AG09319 (cell line): ENCODE results near the gene BCCIP.
A peak's percentile ranks its signal among the peaks of the same experiment; 100 is the strongest.

ENCODE experiments used
- DNase-seq: peaks from one replicate; pipeline ENCODE4 v3.0.0-alpha.2; 2010; ENCODE audit warnings: low read depth; ENCODE audit errors: extremely low read depth
- TF ChIP-seq, protein P1 (sequence below): IDR thresholded peaks from 2 replicates; pipeline ENCODE4 v1.5.1; 2011; ENCODE audit warnings: low read depth, mild to moderate bottlenecking, inconsistent platforms, low read length, moderate library complexity

BCCIP gene

DNA sequence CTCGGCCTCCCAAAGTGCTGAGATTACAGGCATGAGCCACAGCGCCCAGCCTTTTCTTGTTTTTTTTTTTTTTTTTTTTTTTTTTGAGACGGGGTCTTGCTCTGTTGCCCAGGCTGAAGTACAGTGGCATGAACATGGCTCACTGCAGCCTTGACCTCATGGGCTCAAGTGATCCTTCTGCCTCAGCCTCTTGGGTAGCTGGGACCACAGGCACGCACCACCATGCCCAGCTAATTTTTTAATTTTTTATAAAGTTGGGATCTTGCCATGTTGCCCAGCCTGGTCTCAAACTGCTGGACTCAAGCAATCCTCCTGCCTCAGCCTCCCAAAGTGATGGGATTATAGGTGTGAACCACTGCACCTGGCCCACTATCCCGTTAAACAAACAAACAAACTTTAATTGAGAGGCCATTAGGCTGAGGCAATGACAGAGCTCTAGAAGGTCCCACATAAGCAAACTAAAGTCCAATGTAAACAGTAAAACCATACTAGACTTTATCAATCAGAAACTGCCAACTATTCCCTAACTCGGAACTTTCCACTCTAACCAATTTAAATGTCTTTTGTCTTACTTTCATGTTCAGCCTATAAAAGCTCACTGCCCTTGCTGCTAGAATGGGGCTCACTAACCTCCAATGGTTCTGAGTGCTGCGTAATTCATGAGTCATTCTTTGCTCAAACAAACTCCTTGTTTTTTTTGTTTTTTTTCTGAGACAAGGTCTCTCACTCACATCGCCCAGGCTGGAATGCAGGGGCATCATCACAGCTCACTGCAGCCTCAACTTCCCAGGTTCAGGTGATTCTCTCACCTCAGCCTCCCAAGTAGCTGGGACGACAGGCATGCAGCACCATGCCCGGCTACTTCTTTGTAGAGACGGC, 55.9 kb downstream of the BCCIP start:
- DNase-seq: peak; percentile 31

GRCh38 chr10:125880719-125881118, 57.4 kb downstream of the BCCIP start:
- DNase-seq: no peak
- TF ChIP-seq, protein P1, sequence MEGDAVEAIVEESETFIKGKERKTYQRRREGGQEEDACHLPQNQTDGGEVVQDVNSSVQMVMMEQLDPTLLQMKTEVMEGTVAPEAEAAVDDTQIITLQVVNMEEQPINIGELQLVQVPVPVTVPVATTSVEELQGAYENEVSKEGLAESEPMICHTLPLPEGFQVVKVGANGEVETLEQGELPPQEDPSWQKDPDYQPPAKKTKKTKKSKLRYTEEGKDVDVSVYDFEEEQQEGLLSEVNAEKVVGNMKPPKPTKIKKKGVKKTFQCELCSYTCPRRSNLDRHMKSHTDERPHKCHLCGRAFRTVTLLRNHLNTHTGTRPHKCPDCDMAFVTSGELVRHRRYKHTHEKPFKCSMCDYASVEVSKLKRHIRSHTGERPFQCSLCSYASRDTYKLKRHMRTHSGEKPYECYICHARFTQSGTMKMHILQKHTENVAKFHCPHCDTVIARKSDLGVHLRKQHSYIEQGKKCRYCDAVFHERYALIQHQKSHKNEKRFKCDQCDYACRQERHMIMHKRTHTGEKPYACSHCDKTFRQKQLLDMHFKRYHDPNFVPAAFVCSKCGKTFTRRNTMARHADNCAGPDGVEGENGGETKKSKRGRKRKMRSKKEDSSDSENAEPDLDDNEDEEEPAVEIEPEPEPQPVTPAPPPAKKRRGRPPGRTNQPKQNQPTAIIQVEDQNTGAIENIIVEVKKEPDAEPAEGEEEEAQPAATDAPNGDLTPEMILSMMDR: no peak

More for the DNA sequence above, 55.9 kb downstream of the BCCIP start:
- TF ChIP-seq, protein P1: no peak

GRCh38 chr10:125881192-125881591, 57.8 kb downstream of the BCCIP start, which contains the start of gene DHX32:
Gene DHX32 (minus strand): TSS chr10:125881292. CDS start chr10:125880824, 468 bp downstream.
- DNase-seq: no peak
- TF ChIP-seq, protein P1: no peak

- TF ChIP-seq, protein P1: no peak
Measured at GRCh38 chr10:125882596-125882995, 59.2 kb downstream of the BCCIP start.

DNA sequence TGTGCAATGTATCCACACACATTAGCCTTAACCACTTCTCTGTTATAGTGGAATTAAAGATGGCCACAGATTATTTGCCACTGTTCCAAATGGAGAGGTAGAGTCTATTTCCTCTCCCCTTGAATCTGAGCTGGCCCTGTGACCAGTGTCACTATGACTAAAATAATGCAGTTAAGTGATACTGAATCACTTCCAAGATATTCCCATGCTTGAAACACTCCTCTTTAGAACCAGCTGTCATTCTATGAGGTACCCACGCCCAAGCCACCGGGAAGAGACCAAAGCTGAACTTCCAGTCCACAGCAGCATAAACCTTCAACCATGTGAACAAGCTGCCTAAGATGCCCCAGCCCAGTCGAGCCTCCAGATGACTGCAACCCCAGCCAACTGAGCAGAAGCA, 59.9 kb downstream of the BCCIP start:
- no peak for DNase-seq
- TF ChIP-seq, protein P1: no peak

More at GRCh38 chr10:125882596-125882995, 59.2 kb downstream of the BCCIP start:
- no peak for DNase-seq
